ENCODE measurements around the gene IQCM. TPM values are rescaled to one million over a fixed set of nuclear protein-coding genes. Genes with fewer than 3 reads are reported as not detected.

Gene IQCM
- total RNA-seq, 2 experiments from 2014 or later = not detected

DNA sequence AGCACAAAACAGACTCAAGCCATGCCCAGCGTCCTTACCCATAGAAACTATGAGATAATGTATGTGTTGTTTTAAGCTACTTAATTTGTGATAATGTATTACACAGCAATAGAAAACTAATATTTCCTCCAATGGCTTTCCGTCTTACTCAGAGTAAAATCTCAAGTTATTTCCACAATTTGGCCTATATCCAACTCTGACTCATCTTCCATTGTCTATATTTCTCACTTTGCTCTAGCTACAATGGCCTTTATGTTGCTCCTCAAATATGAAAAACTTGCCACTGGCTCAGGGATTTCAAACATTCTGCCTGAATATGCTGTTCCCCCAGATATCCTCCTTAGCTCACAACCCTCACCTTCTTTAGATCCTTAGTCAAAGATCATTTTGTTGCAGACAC, 31.6 kb downstream of the IQCM start:
- no peak for DNase-seq (ENCODE audit: low spot score)
- Histone ChIP-seq H3K79me2 (ENCODE audit: insufficient read depth, low read depth, low read length) (no peaks in the 10 kb centered on the region), H3K9me2 (ENCODE audit: insufficient read depth, low read length) (no peaks in the 10 kb centered on the region), H3K27ac (ENCODE audit: low read depth, low read length, poor library complexity, severe bottlenecking) (no peak overlapping the region), H3K9me3 (ENCODE audit: low read length) (no peaks in the 10 kb centered on the region), H3K4me3 (ENCODE audit: low read depth, low read length, poor library complexity, severe bottlenecking) (no peak overlapping the region), H3K36me3 (ENCODE audit: insufficient read depth, low read length) (no peaks in the 10 kb centered on the region), H4K20me1 (ENCODE audit: insufficient read depth, low read length) (no peaks in the 10 kb centered on the region), H2AFZ (ENCODE audit: low read length) (no peak overlapping the region), H3K4me2 (ENCODE audit: low read length) (no peak overlapping the region), H3K4me1 (ENCODE audit: insufficient read depth, low read length, poor library complexity, severe bottlenecking) (no peaks in the 10 kb centered on the region)
- intact Hi-C loops (cut with micrococcal nuclease; ENCODE audit: unreplicated experiment) = no loop called here
- BruUV-seq (replicated peaks) = no TSS peak
- CTCF ChIA-PET (ENCODE audit: unreplicated experiment) = no interaction called here
- TF ChIP-seq, protein P1, sequence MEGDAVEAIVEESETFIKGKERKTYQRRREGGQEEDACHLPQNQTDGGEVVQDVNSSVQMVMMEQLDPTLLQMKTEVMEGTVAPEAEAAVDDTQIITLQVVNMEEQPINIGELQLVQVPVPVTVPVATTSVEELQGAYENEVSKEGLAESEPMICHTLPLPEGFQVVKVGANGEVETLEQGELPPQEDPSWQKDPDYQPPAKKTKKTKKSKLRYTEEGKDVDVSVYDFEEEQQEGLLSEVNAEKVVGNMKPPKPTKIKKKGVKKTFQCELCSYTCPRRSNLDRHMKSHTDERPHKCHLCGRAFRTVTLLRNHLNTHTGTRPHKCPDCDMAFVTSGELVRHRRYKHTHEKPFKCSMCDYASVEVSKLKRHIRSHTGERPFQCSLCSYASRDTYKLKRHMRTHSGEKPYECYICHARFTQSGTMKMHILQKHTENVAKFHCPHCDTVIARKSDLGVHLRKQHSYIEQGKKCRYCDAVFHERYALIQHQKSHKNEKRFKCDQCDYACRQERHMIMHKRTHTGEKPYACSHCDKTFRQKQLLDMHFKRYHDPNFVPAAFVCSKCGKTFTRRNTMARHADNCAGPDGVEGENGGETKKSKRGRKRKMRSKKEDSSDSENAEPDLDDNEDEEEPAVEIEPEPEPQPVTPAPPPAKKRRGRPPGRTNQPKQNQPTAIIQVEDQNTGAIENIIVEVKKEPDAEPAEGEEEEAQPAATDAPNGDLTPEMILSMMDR (conservative IDR thresholded peaks at IDR 0.05; ENCODE audit: low read length) = no peak
- TF ChIP-seq EZH2phosphoT487 (IDR thresholded peaks at IDR 0.05; ENCODE audit: borderline replicate concordance, low read depth, low read length) = no peak
- POLR2A ChIA-PET = interaction anchor here (0.5 kb wide), 1 partner anchor 27 kb away, joined by 4 read pairs; no protein-coding TSS in a partner anchor

DNA sequence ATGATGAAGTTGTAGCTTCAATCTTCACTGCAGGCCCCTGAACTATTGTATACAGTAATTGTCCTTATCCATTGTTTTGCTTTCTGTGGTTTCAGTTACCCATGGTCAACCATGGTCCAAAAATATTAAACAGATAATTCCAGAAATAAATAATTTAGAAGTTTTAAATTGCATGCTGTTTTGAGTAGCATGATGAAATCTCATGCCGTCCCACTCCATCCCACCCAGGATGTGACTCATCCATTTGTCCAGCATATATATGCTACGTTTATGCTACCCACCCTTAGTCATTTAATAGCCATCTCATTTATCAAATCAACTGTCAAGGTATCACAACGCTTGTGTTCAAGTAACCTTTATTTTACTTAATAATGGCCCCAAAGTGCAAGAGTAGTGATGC, 34.5 kb downstream of the IQCM start:
- no peaks in the 10 kb centered on the region for H3K9me3 ChIP-seq (ENCODE audit: low read length)
- no peak for DNase-seq (ENCODE audit: low spot score)
- H3K79me2 ChIP-seq (ENCODE audit: insufficient read depth, low read depth, low read length) = no peaks in the 10 kb centered on the region
- POLR2A ChIA-PET = no interaction called here
- H3K4me2 ChIP-seq (ENCODE audit: low read length) = no peak overlapping the region
- no TSS peak for BruUV-seq (replicated peaks)
- H3K27ac ChIP-seq (ENCODE audit: low read depth, low read length, poor library complexity, severe bottlenecking) = no peak overlapping the region
- H4K20me1 ChIP-seq (ENCODE audit: insufficient read depth, low read length) = no peaks in the 10 kb centered on the region
- CTCF ChIA-PET (ENCODE audit: unreplicated experiment) = no interaction called here
- H3K36me3 ChIP-seq (ENCODE audit: insufficient read depth, low read length) = no peaks in the 10 kb centered on the region
- H3K4me3 ChIP-seq (ENCODE audit: low read depth, low read length, poor library complexity, severe bottlenecking) = no peak overlapping the region
- intact Hi-C loops (cut with micrococcal nuclease; ENCODE audit: unreplicated experiment) = no loop called here
- H3K9me2 ChIP-seq (ENCODE audit: insufficient read depth, low read length) = no peaks in the 10 kb centered on the region
- no peak overlapping the region for H2AFZ ChIP-seq (ENCODE audit: low read length)
- no peaks in the 10 kb centered on the region for H3K4me1 ChIP-seq (ENCODE audit: insufficient read depth, low read length, poor library complexity, severe bottlenecking)
- TF ChIP-seq EZH2phosphoT487 (IDR thresholded peaks at IDR 0.05; ENCODE audit: borderline replicate concordance, low read depth, low read length) = no peak
- TF ChIP-seq, protein P1 (conservative IDR thresholded peaks at IDR 0.05; ENCODE audit: low read length) = no peak

DNA sequence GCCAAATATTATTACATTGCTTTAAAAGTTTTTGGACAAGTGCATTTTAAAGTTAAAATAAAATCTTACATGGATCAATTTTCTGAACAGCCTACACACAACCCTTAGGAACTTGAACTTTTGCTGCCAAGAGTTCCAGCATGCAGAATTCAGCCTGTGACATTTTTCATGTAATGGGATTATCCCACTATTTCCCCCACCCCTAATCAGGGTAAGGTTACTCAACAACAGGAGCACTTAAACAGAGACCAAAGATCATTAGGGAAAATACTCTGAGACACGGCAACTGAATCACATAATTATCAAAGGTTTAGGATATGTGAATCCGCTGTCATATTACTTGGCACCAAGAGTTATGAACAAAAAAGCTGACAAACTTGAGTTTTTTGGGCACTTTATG, 47.2 kb downstream of the IQCM start:
- no peak overlapping the region for H3K27ac ChIP-seq (ENCODE audit: low read depth, low read length, poor library complexity, severe bottlenecking)
- H2AFZ ChIP-seq (ENCODE audit: low read length) = no peak overlapping the region
- H3K4me1 ChIP-seq (ENCODE audit: insufficient read depth, low read length, poor library complexity, severe bottlenecking) = no peaks in the 10 kb centered on the region
- no peaks in the 10 kb centered on the region for H3K9me3 ChIP-seq (ENCODE audit: low read length)
- no peaks in the 10 kb centered on the region for H4K20me1 ChIP-seq (ENCODE audit: insufficient read depth, low read length)
- no peak overlapping the region for H3K4me2 ChIP-seq (ENCODE audit: low read length)
- H3K36me3 ChIP-seq (ENCODE audit: insufficient read depth, low read length) = no peaks in the 10 kb centered on the region
- intact Hi-C loops (cut with micrococcal nuclease; ENCODE audit: unreplicated experiment) = no loop called here
- TF ChIP-seq, protein P1 (conservative IDR thresholded peaks at IDR 0.05; ENCODE audit: low read length) = no peak
- TF ChIP-seq EZH2phosphoT487 (IDR thresholded peaks at IDR 0.05; ENCODE audit: borderline replicate concordance, low read depth, low read length) = no peak
- POLR2A ChIA-PET = no interaction called here
- H3K9me2 ChIP-seq (ENCODE audit: insufficient read depth, low read length) = no peaks in the 10 kb centered on the region
- no peak overlapping the region for H3K4me3 ChIP-seq (ENCODE audit: low read depth, low read length, poor library complexity, severe bottlenecking)
- no TSS peak for BruUV-seq (replicated peaks)
- no peak for DNase-seq (ENCODE audit: low spot score)
- no peaks in the 10 kb centered on the region for H3K79me2 ChIP-seq (ENCODE audit: insufficient read depth, low read depth, low read length)
- CTCF ChIA-PET (ENCODE audit: unreplicated experiment) = no interaction called here
